Fibroblast of villous mesenchyme (primary cell): ENCODE measurements around the gene TNRC6C. TPM values are rescaled to one million over a fixed set of nuclear protein-coding genes. Genes with fewer than 3 reads are reported as not detected.
A peak's percentile ranks its signal among the peaks of the same experiment; 100 is the strongest.

Source experiments
- DNase-seq: peaks from one replicate; pipeline ENCODE4 v3.0.0-alpha.2; 2010; ENCODE audit warnings: low read depth
- H3K4me3 ChIP-seq: 2 replicates; pipeline ENCODE4 v1.5.1; 2011; ENCODE audit warnings: low read depth, mild to moderate bottlenecking, low read length
- total RNA-seq: library from RNA; depleted of rRNA; stranded (reverse); fragments of >200 nt; gene quantifications from 2 replicates; pipeline ENCODE4 v1.2.3, GENCODE V29; 2012
- TF ChIP-seq, protein P1 (sequence below): IDR thresholded peaks from 2 replicates; pipeline ENCODE4 v1.5.1; 2012; ENCODE audit warnings: low read depth, mild to moderate bottlenecking, low read length; ENCODE audit not compliant: insufficient read depth

TNRC6C gene
- total RNA-seq, 1 donor: 4.3 TPM

DNA sequence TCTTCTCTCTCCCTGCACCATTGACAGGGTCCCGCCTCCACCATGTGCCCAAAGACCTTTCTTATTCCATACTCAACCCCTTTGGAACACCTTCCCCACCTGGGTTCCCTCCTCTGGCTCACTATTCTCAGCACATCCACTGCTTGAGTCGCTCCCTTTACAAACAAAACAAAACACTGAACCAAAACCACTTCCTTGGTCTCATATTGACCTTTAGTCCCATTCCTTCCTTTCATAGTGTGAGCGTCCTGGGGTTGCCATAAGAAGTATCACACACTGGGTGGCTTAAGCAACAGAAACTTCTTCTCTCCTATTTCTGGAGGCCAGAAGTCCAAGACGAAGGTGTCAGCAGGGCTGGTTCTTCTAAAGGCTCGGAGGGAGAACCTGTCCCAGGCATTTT, 6.1 kb upstream of the TNRC6C start:
- TF ChIP-seq, protein P1, sequence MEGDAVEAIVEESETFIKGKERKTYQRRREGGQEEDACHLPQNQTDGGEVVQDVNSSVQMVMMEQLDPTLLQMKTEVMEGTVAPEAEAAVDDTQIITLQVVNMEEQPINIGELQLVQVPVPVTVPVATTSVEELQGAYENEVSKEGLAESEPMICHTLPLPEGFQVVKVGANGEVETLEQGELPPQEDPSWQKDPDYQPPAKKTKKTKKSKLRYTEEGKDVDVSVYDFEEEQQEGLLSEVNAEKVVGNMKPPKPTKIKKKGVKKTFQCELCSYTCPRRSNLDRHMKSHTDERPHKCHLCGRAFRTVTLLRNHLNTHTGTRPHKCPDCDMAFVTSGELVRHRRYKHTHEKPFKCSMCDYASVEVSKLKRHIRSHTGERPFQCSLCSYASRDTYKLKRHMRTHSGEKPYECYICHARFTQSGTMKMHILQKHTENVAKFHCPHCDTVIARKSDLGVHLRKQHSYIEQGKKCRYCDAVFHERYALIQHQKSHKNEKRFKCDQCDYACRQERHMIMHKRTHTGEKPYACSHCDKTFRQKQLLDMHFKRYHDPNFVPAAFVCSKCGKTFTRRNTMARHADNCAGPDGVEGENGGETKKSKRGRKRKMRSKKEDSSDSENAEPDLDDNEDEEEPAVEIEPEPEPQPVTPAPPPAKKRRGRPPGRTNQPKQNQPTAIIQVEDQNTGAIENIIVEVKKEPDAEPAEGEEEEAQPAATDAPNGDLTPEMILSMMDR: no peak
- no peak overlapping the region for H3K4me3 ChIP-seq
- DNase-seq: no peak

DNA sequence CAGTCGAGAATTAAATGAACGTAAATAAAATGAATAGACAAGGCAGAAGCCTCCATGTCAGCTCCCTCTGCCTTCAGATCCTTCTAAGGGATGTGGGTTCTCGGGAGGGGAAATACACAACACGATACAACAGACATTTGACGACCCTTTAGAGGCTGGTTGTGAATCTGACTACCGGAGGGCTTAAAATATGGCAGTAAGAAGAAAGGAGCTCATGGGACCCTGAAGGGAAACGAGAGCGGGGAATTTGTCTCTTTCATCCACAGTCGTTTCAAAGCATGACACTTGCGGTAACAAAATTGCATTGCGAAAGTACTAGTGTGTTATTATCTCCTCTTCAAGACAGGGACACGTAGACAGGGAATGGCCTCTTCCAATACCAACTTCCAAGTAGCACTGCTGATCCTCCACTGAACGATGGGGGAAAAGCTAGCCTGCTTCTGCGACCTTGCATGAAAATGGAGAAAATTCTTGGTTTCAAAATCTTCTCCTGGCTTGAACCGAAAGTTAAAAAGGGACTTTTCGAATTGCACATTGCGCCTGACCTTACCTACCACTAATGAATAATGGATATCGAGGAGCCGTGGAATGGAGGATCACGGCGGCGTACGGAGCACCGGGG, 1.2 kb upstream of the TNRC6C start:
- H3K4me3 ChIP-seq: peak overlapping the region; percentile 60
- DNase-seq: peak; percentile 40
- TF ChIP-seq, protein P1: no peak

DNA sequence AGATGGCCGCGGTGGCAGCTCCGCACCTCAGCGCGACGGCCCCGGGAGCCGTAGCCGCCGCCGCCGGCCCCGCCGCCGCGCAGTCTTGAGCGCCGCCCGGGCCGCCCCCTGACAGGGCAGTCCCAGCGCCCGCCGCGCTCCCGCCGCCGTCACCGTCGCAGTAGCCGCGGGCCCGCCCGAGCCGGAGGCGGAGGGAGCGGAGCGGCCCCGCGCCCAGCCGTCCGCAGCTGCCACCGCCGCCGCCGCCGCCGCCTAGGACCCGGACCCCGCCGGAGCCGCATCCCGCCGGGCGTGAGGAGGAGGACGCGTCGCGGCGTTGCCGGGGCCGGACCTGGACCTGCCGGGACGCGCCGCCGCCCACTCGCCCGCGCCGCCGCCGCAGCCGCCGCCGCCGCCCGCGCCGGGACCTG, 218 bp downstream of the TNRC6C start:
- H3K4me3 ChIP-seq: peak overlapping the region; percentile 60
- DNase-seq: no peak
- TF ChIP-seq, protein P1: no peak

DNA sequence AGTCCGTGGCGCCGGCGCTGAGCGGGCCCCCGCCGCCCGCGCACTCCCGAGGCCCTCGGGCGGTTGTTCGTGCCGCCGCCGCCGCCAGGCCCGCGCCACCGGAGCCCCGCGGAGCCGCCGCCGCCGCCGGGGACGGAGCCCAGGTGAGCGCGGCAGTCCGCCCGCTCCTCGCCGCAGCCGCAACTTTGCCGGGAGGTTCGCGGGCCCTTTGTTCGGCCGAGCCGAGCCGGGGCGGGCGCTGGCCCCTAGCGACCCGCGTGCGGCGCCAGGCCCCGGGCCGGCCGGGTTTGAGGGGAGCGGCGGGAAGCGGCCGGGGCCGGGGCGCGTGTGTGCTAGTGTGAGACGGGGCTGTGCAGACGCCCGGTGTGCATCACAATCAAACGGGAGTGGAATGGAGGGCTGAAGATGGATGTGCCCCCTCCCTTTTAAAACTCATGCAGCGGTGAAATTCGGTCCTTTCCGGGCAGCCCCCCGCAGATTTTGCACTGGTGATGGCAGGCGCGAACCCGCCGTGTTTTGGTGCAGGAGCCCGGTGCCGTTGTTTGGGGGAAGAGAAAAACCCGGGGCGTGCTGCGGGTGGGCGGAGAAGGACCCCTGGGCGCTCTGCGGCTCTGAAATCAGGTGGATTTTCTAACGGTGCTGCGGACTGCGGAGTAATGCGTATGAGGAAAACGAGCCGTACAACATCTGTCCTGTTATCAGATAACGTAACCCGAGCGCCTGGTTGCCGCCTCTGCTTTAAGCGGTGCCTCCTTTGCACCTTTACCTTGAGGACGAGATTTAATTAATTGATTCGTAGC, 823 bp downstream of the TNRC6C start:
- TF ChIP-seq, protein P1: no peak
- DNase-seq: peak; percentile 22
- peak overlapping the region; percentile 60 for H3K4me3 ChIP-seq

DNA sequence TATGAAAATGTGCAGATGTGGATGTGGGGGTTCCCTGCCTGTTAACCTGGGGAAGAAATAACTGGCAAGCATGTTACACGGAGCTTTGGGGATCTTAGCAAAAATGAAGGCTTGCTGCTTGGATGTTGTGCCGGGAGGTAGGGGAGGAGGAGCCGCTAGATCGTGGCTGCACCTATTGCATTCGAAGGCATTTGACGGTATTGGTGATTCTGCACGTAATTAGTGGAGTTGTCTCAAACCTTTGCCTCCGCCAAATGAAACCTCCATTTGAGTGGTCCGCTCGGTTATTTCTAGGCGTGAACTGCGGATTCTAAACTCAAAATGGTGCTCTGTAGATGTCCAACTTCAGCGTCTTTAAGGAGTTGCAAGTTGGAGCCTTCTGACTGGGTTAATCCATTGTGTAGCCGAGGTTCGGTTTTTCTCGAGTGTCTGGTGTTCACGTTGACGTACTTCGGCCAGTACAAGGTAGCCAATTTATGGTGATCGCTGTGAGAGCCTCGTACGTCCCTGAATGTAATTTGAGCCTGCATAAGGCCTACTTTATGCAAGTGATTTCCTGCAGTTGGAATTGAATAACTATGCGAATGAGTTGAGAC, 1.5 kb downstream of the TNRC6C start:
- TF ChIP-seq, protein P1: no peak
- peak overlapping the region; percentile 60 for H3K4me3 ChIP-seq
- peak; percentile 12 for DNase-seq

DNA sequence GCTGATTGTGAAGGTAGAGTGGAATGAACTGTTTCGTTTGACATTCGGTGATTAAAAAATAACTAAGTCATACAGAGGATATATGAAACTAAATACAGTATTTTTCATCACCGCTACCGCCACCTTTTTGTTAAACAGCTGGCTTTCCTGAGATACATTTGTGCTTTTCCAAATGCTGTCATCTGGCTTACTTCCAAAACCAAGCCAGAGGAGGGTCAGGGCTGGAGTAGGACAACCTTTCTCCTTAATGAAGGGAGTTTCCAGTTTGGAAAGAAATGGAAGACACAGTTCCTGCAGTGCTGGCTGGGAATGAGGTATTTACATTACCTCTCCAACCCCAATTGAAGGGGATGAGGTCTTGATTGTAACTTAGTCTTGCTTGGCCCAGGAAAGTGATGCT, 3.2 kb downstream of the TNRC6C start:
- TF ChIP-seq, protein P1: no peak
- DNase-seq: no peak
- H3K4me3 ChIP-seq: no peak overlapping the region
